Omental fat pad (tissue), 4 donors: Measurements from ENCODE around the gene LPP. TPM values are rescaled to one million over a fixed set of nuclear protein-coding genes. Genes with fewer than 3 reads are reported as not detected.
"Not testable (repeated sequence)": the region's sequence is repeated elsewhere in the genome, so short reads cannot be mapped to it uniquely, and the experiment has no call there.

ENCODE experiments used
- ATAC-seq: fragments of 150-250 bp; one replicate; pipeline ENCODE4 v1.9.1; 2016; ENCODE audit warnings: mild to moderate bottlenecking, moderate library complexity; ENCODE audit not compliant: low FRiP score
- DNase-seq: peaks from one replicate; pipeline ENCODE4 v3.0.0-alpha.2; 2019; ENCODE audit warnings: low spot score
- CTCF ChIP-seq, 3 donors: fragments of 450-650 bp; IDR thresholded peaks; one replicate each; pipeline ENCODE4 v1.5.1; 2016 to 2017; ENCODE audit warnings: antibody characterized with exemption in 3 of 3, mild to moderate bottlenecking in 3 of 3, moderate library complexity in 2 of 3
- total RNA-seq, 4 donors: library from RNA; depleted of rRNA; stranded (reverse); fragments of >200 nt; gene quantifications; one replicate each; pipeline ENCODE4 v1.1.0, GENCODE V29; 2016

Gene LPP
- total RNA-seq, 4 donors from 2014 or later: 113 to 302 (median 126) TPM

- no peak for ATAC-seq
- DNase-seq: no peak
- no peak for TF ChIP-seq CTCF (IDR thresholded peaks at IDR 0.05)
Measured at GRCh38 chr3:188608401-188608800, 454.4 kb downstream of the LPP start.

GRCh38 chr3:188613721-188614120 is 459.8 kb downstream of the LPP start:
- DNase-seq, ATAC-seq: not testable (repeated sequence)

- TF ChIP-seq CTCF (IDR thresholded peaks at IDR 0.05): no peak
- no peak for ATAC-seq
- DNase-seq: no peak
Measured at GRCh38 chr3:188617270-188617669, 463.3 kb downstream of the LPP start.

- ATAC-seq: no peak
- DNase-seq: no peak
Measured at GRCh38 chr3:188617988-188618701, 464.2 kb downstream of the LPP start.

GRCh38 chr3:188620752-188621151 is 466.8 kb downstream of the LPP start:
- ATAC-seq (no peak), DNase-seq (no peak)
- TF ChIP-seq CTCF (IDR thresholded peaks at IDR 0.05): no peak

More at GRCh38 chr3:188617988-188618701, 464.2 kb downstream of the LPP start:
- TF ChIP-seq CTCF (IDR thresholded peaks at IDR 0.05): no peak

- no peak for TF ChIP-seq CTCF (IDR thresholded peaks at IDR 0.05)
- ATAC-seq (no peak), DNase-seq (no peak)
Measured at GRCh38 chr3:188624384-188624783, 470.4 kb downstream of the LPP start.

GRCh38 chr3:188624828-188625227 is 470.9 kb downstream of the LPP start:
- no peak for ATAC-seq
- no peak for DNase-seq
- TF ChIP-seq CTCF (IDR thresholded peaks at IDR 0.05): no peak
